K562 (cell line): Measurements from ENCODE around the gene ALB.

Experiments used
- ATF3 ChIP-seq, 2 experiments: fragments of 450-650 bp in 1 of 2; sonication (generic) in 1 of 2; formaldehyde crosslinking in 1 of 2; IDR thresholded peaks in 1 of 2; conservative IDR thresholded peaks in 1 of 2; 2 replicates each; pipeline versions ENCODE4 v1.6.1 to v1.8.1; 2016 to 2023; ENCODE audit warnings: mild to moderate bottlenecking in 2 of 2, moderate library complexity in 2 of 2, inconsistent platforms in 1 of 2, missing genetic modification reagents in 1 of 2
- CTBP1 ChIP-seq: fragments of 450-650 bp; IDR thresholded peaks from 2 replicates; pipeline ENCODE4 v1.6.1; 2016; ENCODE audit warnings: borderline replicate concordance
- ELF4 ChIP-seq: fragments of 450-650 bp; formaldehyde crosslinking; IDR thresholded peaks from 2 replicates; pipeline ENCODE4 v1.4.0; 2022; ENCODE audit warnings: missing genetic modification characterization
- ESRRA ChIP-seq: fragments of 450-650 bp; IDR thresholded peaks from 2 replicates; pipeline ENCODE4 v1.6.1; 2014; ENCODE audit warnings: low read depth, mild to moderate bottlenecking, moderate library complexity, borderline replicate concordance
- EZH2 ChIP-seq: IDR thresholded peaks from 2 replicates; pipeline ENCODE4 v1.6.1; 2012; ENCODE audit warnings: low read depth, mild to moderate bottlenecking, inconsistent platforms, low read length, borderline replicate concordance
- NR2C2 ChIP-seq, 2 experiments: fragments of 200-800 bp in 1 of 2; sonication (Bioruptor generic) in 1 of 2; sonication (generic) in 1 of 2; formaldehyde crosslinking in 1 of 2; IDR thresholded peaks; 2 replicates each; pipeline versions ENCODE4 v1.6.1 to v1.8.0; 2016 to 2022; ENCODE audit warnings: mild to moderate bottlenecking in 1 of 2, missing compliant biosample characterization in 1 of 2, missing genetic modification characterization in 1 of 2, missing genetic modification reagents in 1 of 2
- PPARD ChIP-seq: fragments of 250-450 bp; sonication (Bioruptor Pico); IDR thresholded peaks from 2 replicates; pipeline ENCODE4 v1.8.0; 2022; ENCODE audit warnings: inconsistent platforms, mild to moderate bottlenecking, moderate library complexity
- RCOR1 ChIP-seq, 2 experiments: IDR thresholded peaks; 2 replicates each; pipeline ENCODE4 v1.6.1; 2012; ENCODE audit warnings: low read depth in 2 of 2, low read length in 2 of 2, borderline replicate concordance in 1 of 2, improper control_type of control experiment in 1 of 2
- TCF7L2 ChIP-seq: fragments of 150-350 bp; IDR thresholded peaks from 2 replicates; pipeline ENCODE4 v1.6.1; 2016; ENCODE audit warnings: low read depth, mild to moderate bottlenecking, low read length, moderate library complexity

- TF ChIP-seq ESRRA (no peak), ELF4 (CRISPR knock-in tag) (no peak), RCOR1 (IDR thresholded peaks at IDR 0.05; ENCODE audit: borderline replicate concordance in 1 of 2, low read depth in 2 of 2, low read length in 2 of 2) (no peak), TCF7L2 (no peak), NR2C2 (CRISPR knock-in tag; IDR thresholded peaks at IDR 0.05) (no peak), NR2C2 (tag; IDR thresholded peaks at IDR 0.05) (no peak), ATF3 (IDR thresholded peaks at IDR 0.05) (no peak), ATF3 (CRISPR knock-in tag; conservative IDR thresholded peaks at IDR 0.05) (no peak), PPARD (CRISPR knock-in tag) (no peak), CTBP1 (no peak), EZH2 (no peak)
These were observed 22.6 kb downstream of the ALB start for GRCh38 chr4:73426666-73427065.
